CD4-positive, CD25-positive, alpha-beta regulatory T cell (primary cell): ENCODE results near the gene SERPINB6. TPM values are rescaled to one million over a fixed set of nuclear protein-coding genes. Genes with fewer than 3 reads are reported as not detected.

Experiments
- ATAC-seq, 2 donors: fragments of 150-1000 bp; cut with Tn5 transposase; one replicate each; pipeline ENCODE4 v1.10.0; 2021; ENCODE audit warnings: low read depth in 2 of 2, moderate number of reproducible peaks in 2 of 2, moderate library complexity in 1 of 2
- DNase-seq, 3 donors: peaks; one replicate each; pipeline versions ENCODE4 v3.0.0 to v3.0.0-alpha.2; 2012 to 2022; ENCODE audit warnings: mixed read lengths in 1 of 3
- H3K27ac ChIP-seq: one replicate; pipeline ENCODE4 v1.7.0; 2013; ENCODE audit warnings: mild to moderate bottlenecking, low read length; ENCODE audit not compliant: insufficient read depth, poor library complexity, severe bottlenecking
- H3K27me3 ChIP-seq: one replicate; pipeline ENCODE4 v1.7.0; 2013; ENCODE audit warnings: low read length; ENCODE audit not compliant: control insufficient read depth, insufficient read depth
- H3K36me3 ChIP-seq: one replicate; pipeline ENCODE4 v1.7.0; 2013; ENCODE audit warnings: mild to moderate bottlenecking, low read length, moderate library complexity; ENCODE audit not compliant: control insufficient read depth, insufficient read depth
- H3K4me1 ChIP-seq: 2 replicates; pipeline ENCODE4 v1.7.0; 2013; ENCODE audit warnings: mild to moderate bottlenecking, low read length; ENCODE audit not compliant: insufficient read depth, control insufficient read depth, poor library complexity, severe bottlenecking
- H3K4me3 ChIP-seq: one replicate; pipeline ENCODE4 v1.7.0; 2013; ENCODE audit warnings: low read depth, mild to moderate bottlenecking, low read length, moderate library complexity
- H3K9me3 ChIP-seq, 2 experiments: 1 replicate in 1 of 2; 2 replicates in 1 of 2; pipeline ENCODE4 v1.7.0; 2013; ENCODE audit warnings: low read length in 2 of 2, mild to moderate bottlenecking in 1 of 2, moderate library complexity in 1 of 2; ENCODE audit not compliant: control insufficient read depth in 2 of 2
- H3K27ac Mint-ChIP-seq, 3 donors: one replicate each; pipeline ENCODE4 v1.8.0; 2020 to 2022; ENCODE audit warnings: mild to moderate bottlenecking in 3 of 3, mixed read lengths in 3 of 3, moderate library complexity in 2 of 3
- H3K27me3 Mint-ChIP-seq: one replicate; pipeline ENCODE4 v1.8.0; 2022; ENCODE audit warnings: mild to moderate bottlenecking, mixed read lengths
- H3K36me3 Mint-ChIP-seq: one replicate; pipeline ENCODE4 v1.8.0; 2020; ENCODE audit warnings: mixed read lengths
- H3K4me1 Mint-ChIP-seq, 4 donors: one replicate each; pipeline ENCODE4 v1.8.0; 2020 to 2022; ENCODE audit warnings: mixed read lengths in 4 of 4, mild to moderate bottlenecking in 1 of 4
- H3K4me3 Mint-ChIP-seq, 4 donors: one replicate each; pipeline ENCODE4 v1.8.0; 2020 to 2022; ENCODE audit warnings: mild to moderate bottlenecking in 4 of 4, mixed read lengths in 4 of 4, moderate library complexity in 3 of 4
- H3K9me3 Mint-ChIP-seq, 7 donors: one replicate each; pipeline ENCODE4 v1.8.0; 2020 to 2022; ENCODE audit warnings: mixed read lengths in 7 of 7, mild to moderate bottlenecking in 3 of 7, moderate library complexity in 2 of 7
- polyA plus RNA-seq, 4 donors: library from polyadenylated mRNA; unstranded; fragments of 300-500 nt; fragmentation: Illumina TruSeq; gene quantifications; one replicate each; pipeline ENCODE4 v1.2.3, GENCODE V29; 2021
- total RNA-seq: library from RNA; stranded (reverse); gene quantifications from one replicate; pipeline ENCODE4 v1.2.3, GENCODE V29; 2022

SERPINB6 gene
- total and polyA plus RNA-seq, 5 donors from 2014 or later, result 3.9 to 79.9 (median 21.9) TPM

- peaks cover 3% of the 10 kb centered on the region for H3K36me3 Mint-ChIP-seq
- no peak for ATAC-seq
Observed at GRCh38 chr6:2919886-2920285, 51.5 kb downstream of the SERPINB6 start.

DNA sequence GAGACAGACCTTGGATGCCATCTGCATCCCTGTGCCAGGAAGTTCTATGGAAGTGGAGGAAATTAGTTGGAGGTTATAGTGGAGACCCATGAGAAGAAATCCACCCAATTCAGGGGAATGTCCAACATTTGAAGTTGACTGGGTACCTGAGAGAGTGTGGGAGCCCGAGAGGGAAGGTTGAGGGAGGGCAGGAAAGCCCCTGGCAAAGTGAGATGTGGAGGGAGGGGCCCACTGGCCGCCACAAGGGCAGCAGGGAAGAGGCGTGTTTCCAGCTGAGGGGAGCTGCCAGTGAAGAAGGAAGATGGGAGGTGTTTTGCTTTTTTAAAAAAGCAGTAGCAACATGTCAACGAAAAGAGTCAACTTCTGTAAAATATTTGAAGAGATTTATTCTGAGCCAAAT lies 52.0 kb downstream of the SERPINB6 start:
- peaks cover 3% of the 10 kb centered on the region for H3K36me3 Mint-ChIP-seq
- ATAC-seq (no peak), DNase-seq (no peak)
- no peak overlapping the region for H3K4me3 Mint-ChIP-seq
- Histone ChIP-seq H3K36me3 (no peaks in the 10 kb centered on the region), H3K4me1 (peaks cover 4% of the 10 kb centered on the region), H3K27ac (no peak overlapping the region), H3K9me3 (no peaks in the 10 kb centered on the region), H3K27me3 (no peaks in the 10 kb centered on the region), H3K4me3 (no peak overlapping the region)
- H3K9me3 Mint-ChIP-seq, result peaks cover 0 to 5% (median 0%) of the 10 kb centered on the region in 7 donors
- peaks cover 5 to 23% (median 11%) of the 10 kb centered on the region in 4 donors for H3K4me1 Mint-ChIP-seq
- H3K27ac Mint-ChIP-seq, result peak overlapping the region in 1 of 3 donors; percentile 66
- peaks cover 24% of the 10 kb centered on the region for H3K27me3 Mint-ChIP-seq

More at GRCh38 chr6:2919886-2920285, 51.5 kb downstream of the SERPINB6 start:
- no peaks in the 10 kb centered on the region for H3K27me3 ChIP-seq
- H3K4me3 ChIP-seq, result no peak overlapping the region
- H3K36me3 ChIP-seq, result no peaks in the 10 kb centered on the region
- Mint-ChIP-seq H3K4me3 (no peak overlapping the region), H3K27me3 (peaks cover 27% of the 10 kb centered on the region), H3K27ac (no peak overlapping the region), H3K9me3 (peaks cover 0 to 5% (median 0%) of the 10 kb centered on the region in 7 donors), H3K4me1 (peaks cover 5 to 23% (median 12%) of the 10 kb centered on the region in 4 donors)
- no peak for DNase-seq
- peaks cover 4% of the 10 kb centered on the region for H3K4me1 ChIP-seq
- H3K27ac ChIP-seq, result no peak overlapping the region
- H3K9me3 ChIP-seq, result no peaks in the 10 kb centered on the region

DNA sequence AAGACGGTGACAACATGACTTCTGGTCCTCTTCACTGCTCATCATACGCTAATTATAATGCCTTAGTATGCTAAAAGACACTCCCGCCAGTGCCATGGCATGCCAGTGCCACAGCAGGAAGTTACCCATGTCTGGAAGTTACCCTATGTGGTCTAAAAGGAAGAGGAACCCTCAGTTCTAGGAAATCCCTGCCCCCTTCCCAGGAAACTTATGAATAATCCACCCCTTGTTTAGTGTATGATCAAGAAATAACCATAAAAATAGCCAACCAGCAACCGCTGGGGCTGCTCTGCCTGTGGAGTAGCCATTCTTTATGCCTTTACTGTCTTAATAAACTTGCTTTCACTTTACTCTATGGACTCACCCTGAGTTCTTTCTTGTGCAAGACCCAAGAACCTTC lies 52.4 kb downstream of the SERPINB6 start:
- peak; percentile 53 to 55 for ATAC-seq
- peaks cover 21% of the 10 kb centered on the region for H3K27me3 Mint-ChIP-seq
- H3K27ac Mint-ChIP-seq, result peak overlapping the region in 1 of 3 donors; percentile 66
- Histone ChIP-seq H3K4me1 (peaks cover 4% of the 10 kb centered on the region), H3K36me3 (no peaks in the 10 kb centered on the region), H3K4me3 (no peak overlapping the region), H3K9me3 (no peaks in the 10 kb centered on the region), H3K27ac (no peak overlapping the region), H3K27me3 (no peaks in the 10 kb centered on the region)
- H3K36me3 Mint-ChIP-seq, result peaks cover 3% of the 10 kb centered on the region
- peaks cover 0 to 5% (median 0%) of the 10 kb centered on the region in 7 donors for H3K9me3 Mint-ChIP-seq
- DNase-seq, result peak in 1 of 3 donors; percentile 84
- H3K4me3 Mint-ChIP-seq, result no peak overlapping the region
- H3K4me1 Mint-ChIP-seq, result peaks cover 5 to 23% (median 11%) of the 10 kb centered on the region in 4 donors

GRCh38 chr6:2917801-2918445 lies 53.4 kb downstream of the SERPINB6 start:
- Histone ChIP-seq H3K9me3 (no peaks in the 10 kb centered on the region), H3K27ac (no peak overlapping the region), H3K27me3 (no peaks in the 10 kb centered on the region), H3K4me1 (peaks cover 4% of the 10 kb centered on the region), H3K4me3 (no peak overlapping the region), H3K36me3 (no peaks in the 10 kb centered on the region)
- peaks cover 0 to 5% (median 0%) of the 10 kb centered on the region in 7 donors for H3K9me3 Mint-ChIP-seq
- H3K4me3 Mint-ChIP-seq, result no peak overlapping the region
- ATAC-seq (no peak), DNase-seq (no peak)
- H3K27me3 Mint-ChIP-seq, result peaks cover 19% of the 10 kb centered on the region
- peak overlapping the region in 1 of 3 donors; percentile 7 for H3K27ac Mint-ChIP-seq
- peaks cover 3% of the 10 kb centered on the region for H3K36me3 Mint-ChIP-seq
- H3K4me1 Mint-ChIP-seq, result peaks cover 5 to 23% (median 9%) of the 10 kb centered on the region in 4 donors

DNA sequence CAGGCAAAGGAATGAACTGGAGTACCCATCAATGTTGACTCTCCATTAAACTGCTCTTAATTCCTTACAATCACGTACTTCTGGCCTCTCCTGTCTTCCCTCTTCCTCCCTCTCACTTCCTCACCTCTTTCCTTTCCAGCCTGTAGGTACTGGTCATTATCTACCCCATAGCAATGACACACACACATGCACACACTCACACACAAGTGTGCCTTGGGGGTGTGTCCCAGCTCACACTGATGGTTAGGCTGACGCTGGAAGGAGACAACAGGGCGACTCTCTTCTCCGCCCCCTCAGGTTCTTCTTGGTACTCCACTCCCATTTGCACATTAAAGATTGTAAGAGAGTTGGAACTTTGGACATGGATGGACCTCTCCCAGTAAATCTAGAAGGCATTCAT lies 54.3 kb downstream of the SERPINB6 start:
- H3K9me3 ChIP-seq, result no peaks in the 10 kb centered on the region
- Mint-ChIP-seq H3K27ac (peak overlapping the region in 1 of 3 donors; percentile 12), H3K9me3 (peaks cover 0 to 5% (median 0%) of the 10 kb centered on the region in 7 donors), H3K36me3 (peaks cover 3% of the 10 kb centered on the region), H3K4me1 (peaks cover 5 to 23% (median 9%) of the 10 kb centered on the region in 4 donors), H3K4me3 (no peak overlapping the region), H3K27me3 (peaks cover 19% of the 10 kb centered on the region)
- H3K4me3 ChIP-seq, result no peak overlapping the region
- no peak overlapping the region for H3K27ac ChIP-seq
- DNase-seq, result no peak
- H3K4me1 ChIP-seq, result peaks cover 4% of the 10 kb centered on the region
- H3K36me3 ChIP-seq, result no peaks in the 10 kb centered on the region
- no peaks in the 10 kb centered on the region for H3K27me3 ChIP-seq
- ATAC-seq, result no peak

GRCh38 chr6:2916158-2916925 lies 55.0 kb downstream of the SERPINB6 start:
- peaks cover 3% of the 10 kb centered on the region for H3K36me3 Mint-ChIP-seq
- H3K27ac Mint-ChIP-seq, result no peak overlapping the region
- ATAC-seq, result no peak
- Histone ChIP-seq H3K9me3 (no peaks in the 10 kb centered on the region), H3K4me1 (peaks cover 6% of the 10 kb centered on the region), H3K27ac (no peak overlapping the region), H3K4me3 (no peak overlapping the region), H3K27me3 (no peaks in the 10 kb centered on the region), H3K36me3 (no peaks in the 10 kb centered on the region)
- peaks cover 5 to 27% (median 11%) of the 10 kb centered on the region in 4 donors for H3K4me1 Mint-ChIP-seq
- peaks cover 0 to 5% (median 0%) of the 10 kb centered on the region in 7 donors for H3K9me3 Mint-ChIP-seq
- H3K27me3 Mint-ChIP-seq, result peaks cover 13% of the 10 kb centered on the region
- H3K4me3 Mint-ChIP-seq, result no peak overlapping the region
- no peak for DNase-seq

DNA sequence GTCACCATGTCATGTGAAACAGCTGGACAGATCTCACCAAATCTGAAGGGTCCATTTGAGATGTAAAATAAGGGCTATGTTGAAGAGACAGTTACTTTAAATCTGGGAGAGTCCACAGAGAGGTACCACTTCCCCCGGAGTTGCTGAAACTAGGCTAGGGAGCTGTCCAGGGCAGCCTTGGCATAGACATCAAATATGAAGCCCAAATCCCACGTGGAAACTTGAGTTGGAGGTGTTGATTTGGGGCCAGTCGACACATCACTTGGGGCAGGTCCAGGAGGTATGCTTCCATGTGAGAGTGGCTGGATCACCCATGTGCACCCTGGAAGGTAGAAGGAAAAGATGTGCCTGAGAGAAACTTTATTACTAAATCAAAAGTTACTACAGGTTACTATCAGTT lies 56.2 kb downstream of the SERPINB6 start:
- Histone ChIP-seq H3K4me3 (no peak overlapping the region), H3K27ac (no peak overlapping the region), H3K36me3 (no peaks in the 10 kb centered on the region), H3K27me3 (no peaks in the 10 kb centered on the region), H3K9me3 (no peaks in the 10 kb centered on the region), H3K4me1 (peaks cover 6% of the 10 kb centered on the region)
- DNase-seq, result no peak
- Mint-ChIP-seq H3K4me3 (no peak overlapping the region), H3K36me3 (peaks cover 3% of the 10 kb centered on the region), H3K27ac (no peak overlapping the region), H3K4me1 (peaks cover 5 to 27% (median 15%) of the 10 kb centered on the region in 4 donors), H3K27me3 (peaks cover 12% of the 10 kb centered on the region), H3K9me3 (peaks cover 0 to 5% (median 0%) of the 10 kb centered on the region in 7 donors)
- no peak for ATAC-seq
